IPS-20b (cell line): ENCODE data around the gene MAP2K7.

Experiments
- H3K27ac ChIP-seq: one replicate; pipeline ENCODE4 v1.5.1; 2013; ENCODE audit warnings: low read length
- H3K27me3 ChIP-seq: 2 replicates; pipeline ENCODE4 v1.6.1; 2013; ENCODE audit warnings: mild to moderate bottlenecking, low read length, inconsistent platforms; ENCODE audit not compliant: insufficient read depth
- H3K36me3 ChIP-seq: 2 replicates; pipeline ENCODE4 v1.6.1; 2013; ENCODE audit warnings: low read depth, mild to moderate bottlenecking, inconsistent platforms, low read length, moderate library complexity; ENCODE audit not compliant: insufficient read depth
- H3K4me1 ChIP-seq: 2 replicates; pipeline ENCODE4 v1.6.1; 2013; ENCODE audit warnings: mild to moderate bottlenecking, control low read depth, inconsistent platforms, low read length, moderate library complexity; ENCODE audit not compliant: insufficient read depth
- H3K4me3 ChIP-seq: 2 replicates; pipeline ENCODE4 v1.5.1; 2013; ENCODE audit warnings: mild to moderate bottlenecking, low read length, inconsistent platforms
- H3K9ac ChIP-seq: 2 replicates; pipeline ENCODE4 v1.6.1; 2013; ENCODE audit warnings: low read depth, mild to moderate bottlenecking, inconsistent platforms, low read length, moderate library complexity
- H3K9me3 ChIP-seq: 2 replicates; pipeline ENCODE4 v1.6.1; 2013; ENCODE audit warnings: mild to moderate bottlenecking, low read depth, low read length, inconsistent platforms; ENCODE audit not compliant: insufficient read depth

Gene MAP2K7

DNA sequence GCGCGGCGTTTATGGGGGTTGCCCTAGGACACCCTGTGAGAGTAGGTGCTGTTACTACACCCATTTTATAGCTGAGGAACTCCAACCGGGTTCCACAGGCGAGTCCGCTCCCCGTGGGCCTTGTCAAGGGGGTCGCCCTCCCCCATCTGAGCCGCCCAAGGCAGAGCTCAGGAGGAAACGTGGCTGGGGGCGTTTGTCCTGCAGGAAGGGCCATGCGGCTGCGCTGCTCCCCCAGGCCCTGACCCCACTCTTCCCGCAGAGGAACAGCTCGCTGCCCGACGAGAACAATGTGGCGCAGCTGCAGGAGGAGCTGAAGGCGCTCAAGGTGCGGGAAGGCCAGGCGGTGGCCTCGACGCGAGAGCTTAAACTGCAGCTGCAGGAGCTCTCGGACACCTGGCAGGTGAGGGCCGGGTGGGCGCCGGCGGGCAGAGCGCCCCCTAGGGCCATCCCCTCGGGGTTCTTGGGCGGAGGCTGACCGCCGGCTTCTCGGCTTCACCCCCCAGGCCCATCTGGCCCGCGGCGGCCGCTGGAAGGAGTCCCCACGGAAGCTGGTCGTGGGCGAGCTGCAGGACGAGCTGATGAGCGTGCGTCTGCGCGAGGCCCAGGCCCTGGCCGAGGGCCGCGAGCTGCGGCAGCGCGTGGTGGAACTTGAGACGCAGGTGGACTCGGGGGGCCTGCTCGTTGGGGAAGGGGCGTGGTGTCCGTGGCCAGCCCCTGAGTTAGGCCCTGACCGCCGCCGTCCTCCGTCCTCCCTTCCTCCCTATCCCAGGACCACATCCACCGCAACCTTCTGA, 41.9 kb upstream of the MAP2K7 start:
- H3K4me3 ChIP-seq: peak overlapping the region; percentile 69; the same call in 1 of the 2 replicates
- peaks cover 82% of the 10 kb centered on the region for H3K27me3 ChIP-seq
- peaks cover 12% of the 10 kb centered on the region for H3K4me1 ChIP-seq
- H3K36me3 ChIP-seq: no peaks in the 10 kb centered on the region
- H3K9ac ChIP-seq: peak overlapping the region; percentile 15; the same call in 1 of the 2 replicates
- H3K9me3 ChIP-seq: no peaks in the 10 kb centered on the region
- H3K27ac ChIP-seq: no peak overlapping the region

DNA sequence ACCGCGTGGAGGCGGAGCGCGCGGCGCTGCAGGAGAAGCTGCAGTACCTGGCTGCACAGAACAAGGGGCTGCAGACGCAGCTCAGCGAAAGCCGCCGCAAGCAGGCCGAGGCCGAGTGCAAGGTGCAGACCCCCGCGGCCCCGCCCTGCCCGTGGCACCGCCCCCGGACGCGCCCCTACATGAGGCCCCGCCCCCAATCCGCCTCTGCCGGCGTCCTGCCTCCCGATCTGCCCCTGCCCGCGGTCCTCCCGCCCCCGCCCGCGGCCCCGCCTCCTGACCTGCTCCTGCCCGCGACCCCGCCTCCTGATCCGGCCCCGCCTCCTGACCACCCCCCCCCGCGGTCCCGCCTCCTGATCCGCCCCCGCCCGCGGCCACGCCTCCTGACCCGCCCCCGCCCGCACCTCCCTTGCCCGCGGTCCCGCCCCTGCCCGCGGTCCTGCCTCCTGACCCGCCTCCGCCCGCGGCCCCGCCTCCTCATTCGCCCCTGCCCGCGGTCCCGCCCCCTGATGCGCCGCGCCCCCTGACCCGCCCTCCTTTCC, 41.2 kb upstream of the MAP2K7 start:
- Histone ChIP-seq H3K9me3 (no peaks in the 10 kb centered on the region), H3K27me3 (peaks cover 83% of the 10 kb centered on the region), H3K4me1 (peaks cover 12% of the 10 kb centered on the region), H3K27ac (no peak overlapping the region), H3K36me3 (no peaks in the 10 kb centered on the region), H3K4me3 (peak overlapping the region; percentile 69; the same call in 1 of the 2 replicates), H3K9ac (peak overlapping the region; percentile 15; the same call in 1 of the 2 replicates)

DNA sequence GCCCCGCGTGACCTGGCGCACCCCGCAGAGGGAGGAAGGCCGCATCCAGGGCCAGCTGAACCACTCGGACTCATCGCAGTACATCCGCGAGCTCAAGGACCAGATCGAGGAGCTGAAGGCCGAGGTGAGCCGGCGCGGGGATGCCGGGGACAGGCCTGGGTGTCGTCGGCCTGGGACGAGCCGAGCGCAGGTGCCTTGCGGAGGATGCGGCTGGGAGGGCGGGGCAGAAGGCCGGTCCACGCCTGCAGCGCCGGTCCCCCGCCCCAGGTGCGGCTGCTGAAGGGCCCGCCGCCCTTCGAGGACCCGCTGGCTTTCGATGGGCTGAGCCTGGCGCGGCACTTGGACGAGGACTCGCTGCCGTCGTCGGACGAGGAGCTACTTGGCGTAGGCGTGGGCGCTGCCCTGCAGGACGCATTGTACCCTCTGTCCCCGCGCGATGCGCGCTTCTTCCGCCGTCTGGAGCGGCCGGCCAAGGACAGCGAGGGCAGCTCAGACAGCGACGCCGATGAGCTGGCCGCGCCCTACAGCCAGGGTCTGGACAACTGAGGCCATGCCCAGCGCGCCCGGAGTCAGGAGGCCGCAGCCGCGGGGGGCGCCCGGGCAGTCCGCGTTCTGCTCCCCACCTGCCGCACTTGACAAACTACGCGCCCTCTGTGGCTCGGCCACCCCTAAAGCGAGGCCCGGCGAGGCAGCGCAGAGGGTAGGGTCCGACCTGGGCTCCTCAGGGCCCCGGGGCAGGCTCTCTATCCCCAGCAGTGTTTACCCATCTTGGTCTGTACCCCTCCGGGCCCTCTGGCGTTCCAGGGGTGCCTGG, 40.3 kb upstream of the MAP2K7 start:
- Histone ChIP-seq H3K27ac (no peak overlapping the region), H3K27me3 (peaks cover 84% of the 10 kb centered on the region), H3K9ac (no peak overlapping the region), H3K4me3 (peak overlapping the region; percentile 51; the same call in 1 of the 2 replicates), H3K36me3 (no peaks in the 10 kb centered on the region), H3K4me1 (peaks cover 11% of the 10 kb centered on the region), H3K9me3 (no peaks in the 10 kb centered on the region)

DNA sequence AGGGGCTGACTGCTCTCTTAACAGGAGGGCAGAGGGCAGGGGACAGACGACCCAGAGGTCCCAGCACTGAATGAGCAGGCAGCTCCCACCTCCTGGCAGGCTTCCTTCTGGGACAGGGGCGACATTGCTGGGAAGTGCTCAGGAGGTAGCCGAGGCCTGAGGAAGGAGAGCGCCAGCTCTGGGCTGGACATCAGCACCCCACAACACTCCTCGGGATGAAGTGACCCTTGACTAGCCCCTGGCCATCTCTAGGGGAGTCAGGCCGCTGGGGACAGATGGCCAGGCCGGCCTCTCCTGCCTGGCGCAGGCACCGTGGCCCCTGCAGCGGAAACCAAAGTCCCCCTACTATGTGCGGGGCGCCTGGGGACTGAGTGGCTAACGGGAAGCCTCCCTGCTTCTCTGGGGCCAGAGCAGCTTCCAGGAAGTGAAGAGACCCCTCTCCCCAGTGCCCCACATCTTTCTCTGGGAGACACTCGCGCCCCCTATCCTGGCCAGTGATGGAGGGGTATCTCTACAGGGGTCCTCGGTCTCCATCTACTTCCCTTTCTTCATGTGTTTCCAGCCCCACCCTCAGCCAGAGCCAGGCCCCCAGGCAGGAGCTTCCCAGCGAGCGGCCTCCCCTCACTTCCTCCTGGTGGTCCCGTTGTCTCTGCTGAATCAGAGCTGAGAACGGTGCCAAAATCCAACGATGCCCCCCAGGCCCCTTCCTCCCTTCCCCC, 39.5 kb upstream of the MAP2K7 start:
- no peak overlapping the region for H3K4me3 ChIP-seq
- no peak overlapping the region for H3K27ac ChIP-seq
- peaks cover 79% of the 10 kb centered on the region for H3K27me3 ChIP-seq
- H3K9ac ChIP-seq: no peak overlapping the region
- peaks cover 9% of the 10 kb centered on the region for H3K4me1 ChIP-seq
- no peaks in the 10 kb centered on the region for H3K36me3 ChIP-seq
- no peaks in the 10 kb centered on the region for H3K9me3 ChIP-seq

DNA sequence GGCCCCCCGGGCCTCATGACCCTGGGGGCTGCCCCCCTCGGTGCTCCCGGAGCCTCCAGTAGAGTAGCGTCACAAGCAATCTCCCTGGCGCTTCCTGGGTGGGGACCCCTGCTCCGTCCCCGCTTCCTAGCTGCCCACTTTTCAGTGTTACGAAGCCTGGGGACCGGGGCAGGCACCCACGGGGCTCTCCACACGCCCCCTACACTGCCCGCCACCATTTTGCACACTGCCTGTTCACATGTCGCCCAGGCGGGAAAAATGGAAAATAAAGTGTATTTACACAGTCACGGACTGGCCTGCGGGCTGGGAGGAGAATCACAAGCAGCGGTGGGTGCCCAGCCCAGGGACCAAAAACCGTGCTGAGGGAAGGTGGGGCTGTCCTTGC, 39.0 kb upstream of the MAP2K7 start:
- Histone ChIP-seq H3K36me3 (no peaks in the 10 kb centered on the region), H3K4me3 (no peak overlapping the region), H3K27ac (no peak overlapping the region), H3K9me3 (no peaks in the 10 kb centered on the region), H3K27me3 (peaks cover 77% of the 10 kb centered on the region), H3K9ac (no peak overlapping the region), H3K4me1 (peaks cover 9% of the 10 kb centered on the region)

DNA sequence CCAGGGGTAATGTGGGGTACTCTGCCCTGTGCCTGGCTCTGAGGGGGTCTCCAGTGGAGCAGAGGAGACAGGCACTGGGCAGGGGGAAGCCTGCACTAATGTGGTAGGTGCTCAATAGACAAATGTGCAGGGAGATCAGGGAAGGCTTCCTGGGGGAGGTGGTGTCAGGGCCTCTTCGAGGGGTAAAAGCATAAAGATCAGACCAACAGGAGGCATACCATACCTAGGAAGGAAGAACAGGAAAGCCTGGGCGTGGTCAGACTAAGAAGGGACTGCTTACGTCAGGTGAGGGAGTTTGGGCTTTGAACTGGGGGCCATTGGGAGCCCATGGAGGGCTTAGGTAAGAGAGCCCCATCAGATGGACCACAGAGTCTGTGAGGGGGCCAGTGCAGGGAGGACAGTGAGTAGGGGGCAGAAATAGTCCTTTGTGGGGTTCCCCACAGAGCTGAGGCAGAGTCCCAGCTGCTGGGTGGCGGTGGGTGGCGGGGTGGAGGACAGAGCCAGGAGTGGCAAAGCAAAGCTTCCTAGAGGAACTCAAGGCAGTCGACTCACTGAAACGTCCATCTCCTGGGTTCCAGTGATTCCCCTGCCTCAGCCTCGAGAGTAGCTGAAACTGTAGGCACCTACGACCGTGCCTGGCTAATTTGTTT, 38.3 kb upstream of the MAP2K7 start:
- no peak overlapping the region for H3K9ac ChIP-seq
- no peaks in the 10 kb centered on the region for H3K36me3 ChIP-seq
- H3K9me3 ChIP-seq: no peaks in the 10 kb centered on the region
- no peak overlapping the region for H3K27ac ChIP-seq
- H3K4me3 ChIP-seq: no peak overlapping the region
- H3K4me1 ChIP-seq: peaks cover 9% of the 10 kb centered on the region
- peaks cover 71% of the 10 kb centered on the region for H3K27me3 ChIP-seq

DNA sequence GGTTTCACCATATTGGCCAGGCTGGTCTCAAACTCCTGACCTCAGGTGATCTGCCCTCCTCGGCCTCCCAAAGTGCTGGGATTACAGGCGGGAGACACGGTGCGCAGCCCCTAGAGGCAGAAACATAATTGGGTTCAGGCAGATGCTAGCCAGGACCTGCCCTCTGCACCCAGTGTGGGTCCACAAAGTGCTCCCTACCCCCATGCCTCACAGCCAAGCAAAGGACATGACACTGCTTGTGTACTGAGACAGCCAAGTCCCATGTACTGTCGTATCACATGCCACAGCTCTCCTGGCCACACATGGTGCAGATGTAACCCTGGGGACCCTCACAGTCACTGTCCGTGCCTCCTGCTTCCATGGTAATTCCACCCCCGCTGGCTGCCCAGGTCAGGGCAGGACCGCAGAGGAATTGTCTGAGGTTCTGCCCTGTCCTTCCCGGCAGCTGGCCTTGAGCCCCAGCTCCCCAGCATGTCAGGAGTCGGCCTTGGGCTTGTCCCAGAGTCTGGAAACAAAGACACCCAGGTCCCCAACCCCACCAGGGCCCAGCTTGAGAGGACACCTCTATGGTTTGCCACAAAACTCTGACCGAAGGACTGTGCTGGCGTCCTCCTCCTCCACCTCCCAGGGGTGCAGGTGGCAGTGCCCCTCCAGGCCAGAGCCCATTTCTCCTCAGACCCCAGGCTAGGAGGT, 37.1 kb upstream of the MAP2K7 start:
- H3K36me3 ChIP-seq: no peaks in the 10 kb centered on the region
- H3K9me3 ChIP-seq: no peaks in the 10 kb centered on the region
- peaks cover 59% of the 10 kb centered on the region for H3K27me3 ChIP-seq
- H3K4me1 ChIP-seq: peaks cover 2% of the 10 kb centered on the region
- H3K27ac ChIP-seq: no peak overlapping the region
- H3K9ac ChIP-seq: no peak overlapping the region
- H3K4me3 ChIP-seq: no peak overlapping the region

DNA sequence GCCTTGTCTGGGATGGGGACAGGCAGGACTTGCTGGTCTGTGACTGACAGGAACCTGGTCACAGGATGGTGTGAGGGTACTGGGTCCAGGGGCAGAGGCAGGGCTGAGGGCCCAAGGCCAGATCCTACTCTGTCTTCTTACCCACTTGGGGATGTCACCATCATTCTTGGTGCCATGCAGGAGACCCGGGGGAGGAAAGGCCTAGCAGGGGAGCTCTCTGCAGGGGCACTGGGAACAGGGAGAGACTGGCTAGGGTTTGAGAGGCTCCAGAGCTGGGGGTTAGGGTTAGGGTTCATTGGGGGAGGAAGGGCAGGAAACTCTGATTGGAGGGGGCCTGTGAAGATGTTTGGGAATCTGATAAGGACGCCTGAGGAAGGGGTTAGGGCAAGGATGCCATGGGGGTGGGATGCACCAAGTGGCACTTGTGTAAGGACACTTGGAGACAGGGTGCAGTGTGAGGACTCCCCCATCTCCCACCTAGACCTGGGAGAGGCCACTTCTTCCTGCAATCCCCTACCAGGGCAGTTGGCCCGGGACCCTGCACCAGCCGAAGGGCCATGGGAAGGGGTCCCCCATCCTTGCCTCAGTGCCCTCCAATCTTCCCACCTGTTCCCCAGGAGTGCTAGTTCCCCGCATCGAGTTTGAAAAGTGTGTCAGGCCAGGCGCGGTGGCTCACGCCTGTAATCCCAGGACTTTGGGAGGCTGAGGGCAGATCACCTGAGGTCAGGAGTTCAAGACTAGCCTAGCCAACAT, 36.4 kb upstream of the MAP2K7 start:
- H3K4me1 ChIP-seq: no peaks in the 10 kb centered on the region; the same call in 1 of the 2 replicates
- H3K27ac ChIP-seq: no peak overlapping the region

DNA sequence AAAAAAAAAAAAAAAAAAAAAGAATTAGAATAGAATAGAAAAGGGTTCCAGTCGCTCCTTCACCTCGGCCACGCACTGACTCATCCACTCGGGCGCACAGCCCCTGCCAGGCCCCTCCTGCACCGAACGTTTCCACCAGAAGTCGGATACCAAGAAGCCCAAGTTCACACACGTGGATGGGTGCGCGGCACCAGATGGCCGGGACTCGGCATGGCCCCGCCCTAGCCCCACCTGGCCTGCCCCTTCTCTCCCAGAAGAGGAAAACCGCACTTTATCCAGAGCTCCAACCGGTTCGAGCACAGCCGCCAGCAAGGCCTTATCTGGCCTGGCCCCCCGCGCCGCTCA, 35.4 kb upstream of the MAP2K7 start:
- Histone ChIP-seq H3K27me3 (peaks cover 55% of the 10 kb centered on the region), H3K4me1 (no peaks in the 10 kb centered on the region; the same call in 1 of the 2 replicates), H3K9me3 (no peaks in the 10 kb centered on the region), H3K36me3 (no peaks in the 10 kb centered on the region), H3K27ac (no peak overlapping the region), H3K4me3 (no peak overlapping the region), H3K9ac (no peak overlapping the region)

More for the DNA sequence above, 36.4 kb upstream of the MAP2K7 start:
- no peak overlapping the region for H3K4me3 ChIP-seq
- H3K9ac ChIP-seq: no peak overlapping the region
- H3K36me3 ChIP-seq: no peaks in the 10 kb centered on the region
- no peaks in the 10 kb centered on the region for H3K9me3 ChIP-seq
- H3K27me3 ChIP-seq: peaks cover 52% of the 10 kb centered on the region

DNA sequence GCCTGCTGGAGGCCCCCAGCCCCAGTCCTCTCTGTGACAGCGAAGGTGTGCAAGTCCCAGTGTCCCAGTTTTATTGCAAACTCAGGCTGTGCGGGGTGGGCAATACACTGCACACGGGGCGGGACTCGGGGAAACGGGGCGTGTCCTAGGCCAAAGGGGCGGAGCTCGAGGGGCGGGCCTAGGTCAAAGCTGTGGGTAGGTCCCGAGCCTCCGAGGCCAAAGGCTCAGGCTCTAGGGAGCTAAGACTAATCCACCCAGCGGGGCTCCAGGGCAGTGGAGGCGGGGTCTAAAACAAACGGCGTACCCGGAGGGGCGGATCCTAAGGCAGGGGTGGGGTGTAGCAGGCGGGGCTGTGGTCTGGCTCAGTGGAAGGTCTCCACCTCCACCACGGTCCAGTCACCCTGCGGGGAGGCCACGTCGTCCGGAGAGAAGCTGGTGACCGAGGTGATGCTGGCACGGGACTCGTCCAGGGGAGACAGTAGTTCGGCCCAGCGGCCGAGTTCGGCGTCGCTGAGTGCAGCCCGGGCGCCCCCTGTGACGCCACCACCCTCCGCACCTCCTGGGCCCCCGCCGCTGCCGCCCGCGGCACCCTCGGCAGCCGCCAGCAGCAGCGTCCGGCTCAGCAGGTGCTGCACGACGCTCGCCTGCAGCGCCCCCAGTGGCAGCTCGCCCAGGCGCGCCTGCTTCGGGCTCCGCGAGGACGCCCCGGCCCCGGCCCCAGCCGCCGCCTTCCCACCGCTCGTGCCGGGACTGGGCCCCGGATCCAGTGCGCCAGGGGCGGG, 34.8 kb upstream of the MAP2K7 start:
- Histone ChIP-seq H3K27ac (no peak overlapping the region), H3K4me3 (peak overlapping the region; percentile 63; the same call in 1 of the 2 replicates), H3K9ac (no peak overlapping the region)

More for the DNA sequence above, 34.8 kb upstream of the MAP2K7 start:
- Histone ChIP-seq H3K36me3 (no peaks in the 10 kb centered on the region), H3K9me3 (no peaks in the 10 kb centered on the region), H3K4me1 (no peaks in the 10 kb centered on the region; the same call in 1 of the 2 replicates), H3K27me3 (peaks cover 55% of the 10 kb centered on the region)
